Neural progenitor cell (in vitro differentiated cells): Measurements from ENCODE around the gene PPP2R2C.

Experiments
- CTCF ChIP-seq: fragments of 200-600 bp; sonication (generic); IDR thresholded peaks from 2 replicates; pipeline ENCODE4 v1.5.1; 2017; ENCODE audit warnings: antibody characterized with exemption, mild to moderate bottlenecking
- EZH2 ChIP-seq: fragments of 200-600 bp; sonication (generic); IDR thresholded peaks from 2 replicates; pipeline ENCODE4 v1.6.1; 2017; ENCODE audit warnings: antibody characterized with exemption, mild to moderate bottlenecking, moderate library complexity

GRCh38 chr4:6492027-6492590 is 19.7 kb upstream of the PPP2R2C start:
- TF ChIP-seq CTCF (no peak), EZH2 (no peak)
